Activated CD8-positive, alpha-beta memory T cell treated with anti-CD3 and anti-CD28 coated beads for 24 hours (primary cell): ENCODE measurements around the gene METTL1.
"Not testable (repeated sequence)": the region's sequence is repeated elsewhere in the genome, so short reads cannot be mapped to it uniquely, and the experiment has no call there.

Source experiments
- DNase-seq: peaks from one replicate; pipeline ENCODE4 v3.0.0-alpha.2; 2020

The METTL1 gene

GRCh38 chr12:57795354-57795753, 23.4 kb upstream of the METTL1 start:
- DNase-seq = no peak

DNA sequence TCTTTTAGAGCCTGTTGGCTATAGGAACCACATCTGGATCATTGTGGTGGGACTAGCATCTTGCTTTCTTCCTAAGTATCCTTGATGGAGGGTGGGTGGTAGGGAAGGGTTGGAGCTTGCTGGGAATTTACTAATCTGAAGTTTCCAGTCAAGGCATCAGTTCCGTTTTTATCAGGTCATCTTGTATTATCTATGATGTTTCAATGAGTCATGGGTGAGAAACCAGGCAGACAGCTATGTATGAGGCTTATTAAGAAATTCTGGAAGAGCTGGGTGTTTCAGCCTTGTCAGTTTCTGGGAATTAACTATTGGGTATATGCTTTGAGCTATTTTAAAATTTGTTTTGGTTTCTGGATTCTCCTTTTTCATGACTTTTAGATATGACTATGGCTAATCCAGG, 22.0 kb upstream of the METTL1 start:
- DNase-seq = no peak

GRCh38 chr12:57783861-57784260, 12.0 kb upstream of the METTL1 start:
- no peak for DNase-seq

GRCh38 chr12:57783466-57783801, 11.5 kb upstream of the METTL1 start:
- DNase-seq = no peak

GRCh38 chr12:57782608-57783465, 10.9 kb upstream of the METTL1 start, which contains the start of gene TSFM:
Gene TSFM, plus strand, starts transcription at chr12:57782787. Its CDS starts 15 bp downstream, at chr12:57782802.
- DNase-seq = peak; percentile 99

DNA sequence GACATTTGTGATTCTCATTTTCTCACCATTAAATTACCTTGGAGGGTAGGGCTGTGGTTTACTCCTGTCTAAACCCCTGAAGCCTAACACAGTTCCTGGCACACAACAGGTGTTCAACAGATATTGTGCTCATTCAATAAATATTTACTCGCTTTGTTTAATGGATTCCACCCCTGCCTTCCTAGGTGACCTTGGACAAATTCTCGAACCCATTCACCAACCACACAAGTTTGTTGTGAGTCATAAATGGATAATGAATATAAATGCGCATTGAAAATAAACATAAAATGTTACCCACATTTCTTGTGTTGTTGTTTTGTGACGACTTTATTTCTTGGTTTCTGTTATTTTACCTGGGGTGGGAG, 10.3 kb upstream of the METTL1 start:
- DNase-seq = no peak

- DNase-seq = no peak
Observed at GRCh38 chr12:57781801-57782200, 9.9 kb upstream of the METTL1 start.

DNA sequence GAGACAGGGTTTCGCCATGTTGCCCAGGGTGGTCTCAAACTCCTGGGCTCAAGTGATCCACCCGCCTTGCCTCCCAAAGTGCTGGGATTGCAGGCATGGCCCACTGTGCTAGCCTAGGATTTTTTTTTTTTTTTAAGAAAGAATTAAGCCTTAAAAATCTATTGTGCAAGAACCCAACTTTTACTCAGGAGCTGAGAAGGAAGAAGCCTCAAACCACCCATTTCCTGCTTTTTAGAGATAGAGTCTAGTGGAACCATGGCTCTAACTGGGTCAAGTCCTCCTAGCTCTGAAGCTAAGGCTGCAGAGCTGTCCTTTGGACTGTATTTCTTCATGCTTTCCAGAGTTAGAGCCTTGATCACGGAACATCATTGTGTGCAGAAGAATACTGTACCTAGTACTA, 9.3 kb upstream of the METTL1 start:
- no peak for DNase-seq

- no peak for DNase-seq
Observed at GRCh38 chr12:57780284-57780897, 8.5 kb upstream of the METTL1 start.

DNA sequence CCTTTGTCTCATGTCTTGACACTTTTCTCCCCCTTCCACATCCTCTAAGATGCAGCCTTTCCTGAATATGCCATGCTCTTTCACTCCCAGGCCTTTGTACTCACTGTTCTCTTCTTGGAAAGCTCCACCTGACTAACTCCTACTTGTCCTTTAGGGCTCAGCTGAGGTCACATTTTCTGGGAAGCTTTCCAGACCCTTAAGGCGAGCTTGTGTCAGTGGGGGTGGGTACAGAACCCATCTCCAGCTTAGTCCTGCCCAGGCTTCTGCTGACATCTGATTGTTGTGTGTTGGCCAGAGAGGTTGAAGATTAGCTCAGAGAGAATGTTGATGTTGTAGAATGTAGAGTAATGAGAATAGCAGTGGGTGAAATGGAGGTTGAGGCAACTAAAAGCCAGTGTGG, 7.8 kb upstream of the METTL1 start:
- no peak for DNase-seq

DNA sequence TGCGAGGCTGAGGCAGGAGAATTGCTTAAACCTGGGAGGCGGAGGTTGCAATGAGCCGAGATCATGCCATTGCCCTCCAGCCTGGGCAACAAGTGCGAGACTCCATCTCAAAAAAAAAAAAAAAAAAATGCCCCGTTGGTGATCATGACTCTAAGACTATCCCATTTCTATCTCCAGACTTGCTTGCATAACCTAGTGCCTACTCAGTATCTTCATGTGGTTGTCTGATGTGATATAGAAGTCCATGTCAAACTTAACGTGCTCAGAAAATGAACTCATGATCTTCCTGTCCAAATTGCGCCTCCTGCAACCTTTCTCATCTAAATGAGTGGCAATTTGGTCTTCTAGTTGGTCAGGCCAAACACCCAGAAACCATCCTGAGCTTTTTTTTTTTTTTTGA, 6.0 kb upstream of the METTL1 start:
- no peak for DNase-seq

DNA sequence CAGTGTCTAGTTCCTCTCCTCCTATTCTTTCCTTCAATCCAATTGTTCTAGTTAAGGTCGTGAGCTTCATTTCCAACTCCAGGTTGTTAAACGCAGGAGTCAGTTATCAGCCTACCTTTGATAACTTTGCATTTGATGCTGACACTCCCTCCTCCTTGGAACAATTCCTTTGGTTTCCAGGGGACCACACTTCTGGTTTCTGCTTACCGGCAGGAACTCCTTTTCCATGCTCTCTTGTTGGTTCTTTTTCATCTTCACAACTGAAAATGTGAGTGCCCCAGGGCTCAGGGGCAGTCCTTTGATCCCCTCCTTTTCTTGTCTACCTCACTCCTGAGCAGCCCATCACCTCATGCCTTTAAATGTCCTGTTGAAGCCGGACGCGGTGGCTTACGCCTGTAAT, 5.5 kb upstream of the METTL1 start:
- DNase-seq = no peak

GRCh38 chr12:57776247-57776587, 4.3 kb upstream of the METTL1 start:
- no peak for DNase-seq

GRCh38 chr12:57775563-57776246, 3.8 kb upstream of the METTL1 start:
- no peak for DNase-seq

DNA sequence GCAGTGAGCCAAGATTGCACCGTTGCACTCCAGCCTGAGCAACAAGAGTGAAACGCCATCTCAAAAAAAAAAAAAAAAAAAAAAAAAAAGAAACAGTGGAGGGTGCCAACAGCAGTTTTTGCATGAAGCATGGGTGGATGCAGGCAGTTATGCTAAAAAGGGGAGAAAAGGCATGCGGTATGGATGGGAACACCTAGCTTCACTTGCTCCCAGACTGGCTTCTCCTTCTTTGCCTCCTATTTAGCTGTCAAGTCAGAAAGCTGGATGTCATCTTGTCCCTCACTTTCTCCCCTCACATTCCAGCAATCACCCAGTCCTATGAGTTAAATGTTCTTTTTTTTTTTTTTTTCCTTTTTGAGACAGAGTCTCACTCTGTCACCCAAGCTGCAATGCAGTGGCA, 3.1 kb upstream of the METTL1 start:
- no peak for DNase-seq

DNA sequence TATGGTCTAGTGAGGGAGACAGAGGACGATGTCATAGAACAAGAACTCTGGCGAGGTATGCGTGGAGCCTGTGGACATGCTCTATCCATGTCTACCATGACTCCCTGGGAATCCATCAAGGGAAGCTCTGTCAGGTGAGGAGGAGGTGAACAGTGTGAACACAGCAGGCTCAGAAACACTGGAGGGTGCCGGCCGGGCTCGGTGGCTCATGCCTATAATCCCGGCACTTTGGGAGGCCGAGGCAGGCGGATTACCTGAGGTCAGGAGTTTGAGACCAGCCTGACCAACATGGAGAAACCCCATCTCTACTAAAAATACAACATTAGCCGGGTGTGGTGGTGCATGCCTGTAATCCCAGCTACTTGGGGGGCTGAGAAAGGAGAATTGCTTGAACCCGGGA, 2.7 kb upstream of the METTL1 start:
- DNase-seq = not testable (repeated sequence)

GRCh38 chr12:57772429-57773322, 771 bp upstream of the METTL1 start, which contains the start of gene EEF1AKMT3:
Gene EEF1AKMT3, plus strand, starts transcription at chr12:57772614. Its CDS starts 111 bp downstream, at chr12:57772725.
- no peak for DNase-seq

DNA sequence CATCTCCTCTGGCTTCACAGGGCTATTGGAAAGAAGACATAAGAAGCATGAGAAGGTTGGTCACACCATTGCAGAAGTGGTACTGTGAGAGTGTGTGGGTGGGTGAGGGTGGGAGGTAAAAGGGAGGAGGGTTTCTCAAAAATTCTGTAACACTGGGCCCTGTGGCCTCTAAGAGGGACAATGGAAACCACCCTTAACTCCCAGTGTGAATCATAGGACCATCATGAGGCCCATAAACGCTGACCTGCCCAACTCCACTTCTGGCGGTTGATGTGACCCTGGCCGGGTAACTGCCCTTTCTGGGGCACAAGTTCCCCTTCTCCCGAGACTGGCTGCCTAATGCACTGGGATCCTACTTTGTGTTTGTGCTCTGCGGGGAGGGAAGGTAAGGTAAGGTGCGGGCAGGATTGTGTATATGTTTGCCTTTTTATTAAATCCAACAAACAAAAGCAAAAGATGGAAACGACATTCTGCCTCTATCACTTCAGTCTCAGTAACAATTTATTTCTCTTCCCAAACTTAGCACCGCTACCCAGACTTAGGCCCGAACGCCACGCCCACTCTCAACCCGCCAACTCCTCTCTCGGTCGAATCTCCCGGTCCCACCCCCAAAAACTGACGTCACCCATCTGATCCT, 551 bp downstream of the METTL1 start:
- no peak for DNase-seq

DNA sequence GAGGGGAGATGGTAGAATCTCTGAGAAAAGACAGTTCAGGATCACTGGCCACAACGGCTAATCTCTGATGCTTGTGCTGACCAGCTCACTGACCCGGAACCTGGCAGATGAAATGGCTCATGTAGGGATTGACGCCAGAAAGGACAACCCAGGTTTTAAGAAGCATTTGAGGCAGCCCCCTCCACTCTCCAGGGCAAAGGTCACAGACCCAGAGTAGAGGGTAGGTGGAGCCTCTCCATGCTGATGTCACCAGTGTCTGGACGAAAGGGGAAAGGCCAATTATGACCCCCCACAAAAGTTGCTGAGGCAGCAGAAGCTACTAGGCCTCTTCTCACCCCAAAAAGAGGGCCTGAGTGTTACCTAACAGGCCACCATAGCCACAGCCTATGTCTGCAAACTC, 1.2 kb downstream of the METTL1 start:
- DNase-seq = no peak

- no peak for DNase-seq
Observed at GRCh38 chr12:57769594-57769993, 2.3 kb downstream of the METTL1 start.

GRCh38 chr12:57767876-57768275, 4.0 kb downstream of the METTL1 start:
- DNase-seq = no peak

GRCh38 chr12:57767305-57767698, 4.6 kb downstream of the METTL1 start:
- no peak for DNase-seq
